K562 (cell line): ENCODE results near the gene R3HDM1. TPM values are rescaled to one million over a fixed set of nuclear protein-coding genes. Genes with fewer than 3 reads are reported as not detected.

ENCODE experiments used
- ATAC-seq: fragments of 200-7000 bp; cut with Tn5 transposase; 3 replicates; pipeline ENCODE4 v1.9.1; 2020; ENCODE audit warnings: moderate library complexity
- BruUV-seq: library from RNA; stranded (reverse); fragments of 400-500 nt; replicated peaks from 2 replicates; lab custom pipeline; 2021; lab: Mats Ljungman, UMichigan
- CTCF ChIA-PET: fragments of 300-600 bp; formaldehyde crosslinking; extraction: SDS; loops from one replicate; lab custom pipeline; 2021; ENCODE audit warnings: low intra/inter-chr PET ratio; lab: Yijun Ruan, JAX
- POLR2A ChIA-PET: fragments of 300-600, 350-650 bp; sonication (Branson Sonifier 250); formaldehyde crosslinking; extraction: SDS; loops from one replicate; lab custom pipeline; 2021; ENCODE audit warnings: antibody characterized with exemption, inconsistent platforms; lab: Yijun Ruan, JAX
- DNase-seq, 4 experiments: peaks; one replicate each; pipeline versions ENCODE4 v3.0.0 to v3.0.0-alpha.2; 2011 to 2018; ENCODE audit warnings: low spot score in 3 of 4, mixed read lengths in 3 of 4; ENCODE audit errors: extremely low read depth in 1 of 4
- FAIRE-seq: peaks from 2 replicates; lab custom pipeline; 2011; peaks lifted over from hg19 to GRCh38; lab: Jason Lieb, UNC
- H2AFZ ChIP-seq: 2 replicates; pipeline ENCODE4 v1.6.0; 2011; ENCODE audit warnings: low read depth, low read length, control low read depth, inconsistent platforms
- H3K27ac ChIP-seq: fragments of 200-600 bp; 3 replicates; pipeline ENCODE4 v1.8.0; 2011; ENCODE audit warnings: low read depth, mild to moderate bottlenecking, control low read depth, inconsistent platforms, low read length, moderate library complexity, mixed read lengths; ENCODE audit errors: extremely low read depth
- H3K27me3 ChIP-seq, 2 experiments: fragments of 300-600 bp in 1 of 2; 2 replicates in 1 of 2; 3 replicates in 1 of 2; pipeline versions ENCODE4 v1.6.0 to v1.8.0; 2011; ENCODE audit warnings: inconsistent platforms in 2 of 2, low read length in 2 of 2, mild to moderate bottlenecking in 1 of 2, mixed read lengths in 1 of 2, moderate library complexity in 1 of 2; ENCODE audit not compliant: control insufficient read depth in 2 of 2, insufficient read depth in 2 of 2
- H3K36me3 ChIP-seq: fragments of 300-600 bp; 3 replicates; pipeline ENCODE4 v1.8.0; 2011; ENCODE audit warnings: mild to moderate bottlenecking, low read length, inconsistent platforms; ENCODE audit not compliant: control insufficient read depth, insufficient read depth
- H3K4me1 ChIP-seq, 2 experiments: fragments of 200-600 bp in 1 of 2; replicated peaks in 1 of 2; 2 replicates in 1 of 2; 3 replicates in 1 of 2; pipeline versions ENCODE4 v1.5.1 to v1.8.0; 2011; ENCODE audit warnings: inconsistent platforms in 2 of 2, low read length in 2 of 2, mild to moderate bottlenecking in 1 of 2, mixed read lengths in 1 of 2, moderate library complexity in 1 of 2; ENCODE audit not compliant: control insufficient read depth in 2 of 2, insufficient read depth in 2 of 2
- H3K4me2 ChIP-seq: 2 replicates; pipeline ENCODE4 v1.6.1; 2011; ENCODE audit warnings: low read length, control low read depth, inconsistent platforms, mixed read lengths; ENCODE audit not compliant: insufficient read depth
- H3K4me3 ChIP-seq: fragments of 200-600 bp; sonication (generic), shearing (Covaris generic); 2 replicates; pipeline ENCODE4 v1.5.1; 2016; ENCODE audit warnings: control low read depth, inconsistent platforms
- H3K79me2 ChIP-seq: fragments of 200-600 bp; 3 replicates; pipeline ENCODE4 v1.8.0; 2011; ENCODE audit warnings: low read length, inconsistent platforms; ENCODE audit not compliant: control insufficient read depth, insufficient read depth
- H3K9ac ChIP-seq, 2 experiments: 2 replicates each; pipeline versions ENCODE4 v1.6.0 to v1.6.1; 2011; ENCODE audit warnings: low read depth in 2 of 2, low read length in 2 of 2, control low read depth in 1 of 2, inconsistent platforms in 1 of 2, mild to moderate bottlenecking in 1 of 2, mixed read lengths in 1 of 2; ENCODE audit not compliant: insufficient read depth in 1 of 2
- H3K9me1 ChIP-seq: one replicate; pipeline ENCODE4 v1.6.0; 2011; ENCODE audit warnings: inconsistent platforms, mild to moderate bottlenecking, low read length, moderate library complexity; ENCODE audit not compliant: control insufficient read depth, insufficient read depth
- H3K9me3 ChIP-seq: replicated peaks from 2 replicates; pipeline ENCODE4 v1.5.1; 2011; ENCODE audit warnings: low read depth, low read length, inconsistent platforms; ENCODE audit not compliant: control insufficient read depth, insufficient read depth
- H4K20me1 ChIP-seq: replicated peaks from 2 replicates; pipeline ENCODE4 v1.6.1; 2011; ENCODE audit warnings: low read length, inconsistent platforms, mixed read lengths; ENCODE audit not compliant: control insufficient read depth, insufficient read depth
- E2F3 ChIP-seq: fragments of 250-450 bp; sonication (Bioruptor Pico); IDR thresholded peaks from 2 replicates; pipeline ENCODE4 v1.4.0; 2020; ENCODE audit warnings: mild to moderate bottlenecking
- HDAC1 ChIP-seq, 2 experiments: fragments of 450-650 bp; IDR thresholded peaks; 2 replicates each; pipeline ENCODE4 v1.6.1; 2016 to 2017; ENCODE audit warnings: inconsistent platforms in 1 of 2, mild to moderate bottlenecking in 1 of 2, moderate library complexity in 1 of 2
- HDAC2 ChIP-seq: fragments of 450-650 bp; IDR thresholded peaks from 2 replicates; pipeline ENCODE4 v1.6.1; 2016; ENCODE audit warnings: mild to moderate bottlenecking
- KDM1A ChIP-seq, 2 experiments: fragments of 450-650 bp; IDR thresholded peaks; 2 replicates each; pipeline ENCODE4 v1.6.1; 2016; ENCODE audit warnings: mild to moderate bottlenecking in 2 of 2
- RBFOX2 ChIP-seq: fragments of 200-400 bp; formaldehyde crosslinking; IDR thresholded peaks from 2 replicates; pipeline ENCODE4 v1.6.1; 2017; ENCODE audit warnings: low read depth, mild to moderate bottlenecking, low read length, moderate library complexity
- RCOR1 ChIP-seq, 2 experiments: IDR thresholded peaks; 2 replicates each; pipeline ENCODE4 v1.6.1; 2012; ENCODE audit warnings: low read depth in 2 of 2, low read length in 2 of 2, borderline replicate concordance in 1 of 2, improper control_type of control experiment in 1 of 2
- TRIM24 ChIP-seq, 2 experiments: fragments of 450-650 bp; IDR thresholded peaks; 2 replicates each; pipeline ENCODE4 v1.6.1; 2016
- WGBS: fragments of 100-300 bp; shearing (Covaris generic); methylation state at CpG from one replicate; pipeline ENCODE4 v1.1.6; 2016; ENCODE audit warnings: low coverage, mixed read lengths; ENCODE audit not compliant: insufficient coverage; ENCODE audit errors: missing lambda C conversion rate; 5-methylcytosine and 5-hydroxymethylcytosine counted together
- in situ Hi-C: fragments of 300-500 bp; cut with MboI; formaldehyde crosslinking; loops from 4 replicates; pipeline ENCODE4 v1.15.0; 2018; ENCODE audit warnings: inconsistent platforms, mixed read lengths
- intact Hi-C: fragments of 100-400 bp; cut with micrococcal nuclease; formaldehyde crosslinking; loops from 2 replicates; pipeline ENCODE4 v1.14.2; 2022
- polyA plus RNA-seq, 8 experiments: library from polyadenylated mRNA; depleted of rRNA in 4 of 8; stranded (reverse) in 5 of 8; unstranded in 3 of 8; fragments of >200 nt; fragmentation: Nextera tagmentation in 2 of 8; fragmentation: Illumina TruSeq in 1 of 8; extraction: Ambion mirVana in 2 of 8; extraction: Trizol in 1 of 8; gene quantifications; 2 replicates each; pipeline versions ENCODE4 v1.2.1 to v1.2.3, GENCODE V29; 2011 to 2014; ENCODE audit warnings: inconsistent platforms in 1 of 8, missing spikeins in 1 of 8
- total RNA-seq, 7 experiments: library from RNA; depleted of rRNA in 6 of 7; stranded (reverse); fragments of >200 nt in 6 of 7; fragmentation: Illumina TruSeq in 2 of 7; extraction: Trizol in 2 of 7; gene quantifications; 2 replicates each; pipeline versions ENCODE4 v1.2.1 to v1.2.3, GENCODE V29; 2011 to 2021; ENCODE audit warnings: low replicate concordance in 1 of 7

Gene R3HDM1
- total and polyA plus RNA-seq, 9 of the 15 experiments (the other 6 are each of a cell fraction or from before 2014, with no cell fraction given) = 12.4 to 89.4 (median 31.0) TPM

- Histone ChIP-seq H3K4me2 (peak overlapping the region; percentile 58), H3K9me3 (no peaks in the 10 kb centered on the region), H3K9ac (peak overlapping the region in 1 of 2 experiments; percentile 96; a peak in 2 of 4 replicates), H3K27me3 (no peaks in the 10 kb centered on the region), H3K79me2 (peaks cover 56% of the 10 kb centered on the region), H2AFZ (no peak overlapping the region), H3K36me3 (peaks cover 35% of the 10 kb centered on the region), H3K27ac (no peak overlapping the region), H3K9me1 (no peaks in the 10 kb centered on the region), H3K4me1 (peaks cover 8 to 10% of the 10 kb centered on the region in 2 experiments; a peak in 3 of 5 replicates), H3K4me3 (peak overlapping the region; percentile 12; the same call in 1 of the 2 replicates), H4K20me1 (peaks cover 9% of the 10 kb centered on the region; the same call in 1 of the 2 replicates)
- no peak for ATAC-seq
- peak; percentile 6 for FAIRE-seq
- 41% methylated on average over 1 of the region's 1 CpG for WGBS
- in situ Hi-C loops (no loop called here), intact Hi-C loops (loop anchor here (2.0 kb wide), 1 partner anchor 213 kb away; the partner anchor contains the start of genes R3HDM1 and ZRANB3)
- no TSS peak for BruUV-seq
- ChIA-PET POLR2A (interaction anchor here (0.6 to 1.9 kb wide), 5 partner anchors 8 to 626 kb away, joined by 3 to 9 read pairs (median 6); no protein-coding TSS in a partner anchor), CTCF (no interaction called here)
- TF ChIP-seq KDM1A (IDR thresholded peaks at IDR 0.05) = peak; percentile 92 to 93
- TF ChIP-seq HDAC2 = 0 out of 2 replicates have a peak, but pooled peaks have one; percentile 42
- TF ChIP-seq RCOR1 (IDR thresholded peaks at IDR 0.05; ENCODE audit: borderline replicate concordance in 1 of 2, low read depth in 2 of 2, low read length in 2 of 2) = peak in 1 of 2 experiments; percentile 77; a peak in 2 of 4 replicates
- no peak for TF ChIP-seq TRIM24 (IDR thresholded peaks at IDR 0.05)
- TF ChIP-seq HDAC1 (IDR thresholded peaks at IDR 0.05) = peak in 1 of 2 experiments; percentile 69; a peak in 2 of 4 replicates
- TF ChIP-seq RBFOX2 = peak; percentile 32; the same call in 1 of the 2 replicates
- no peak for TF ChIP-seq E2F3 (CRISPR knock-in tag)
- DNase-seq = peak in 1 of 4 experiments; percentile 14
Observed at GRCh38 chr2:135743860-135744259, 212.6 kb downstream of the R3HDM1 start.
